Calu3 (cell line): ENCODE measurements around the gene NEMF. TPM values are rescaled to one million over a fixed set of nuclear protein-coding genes. Genes with fewer than 3 reads are reported as not detected.
"Not testable (repeated sequence)": the region's sequence is repeated elsewhere in the genome, so short reads cannot be mapped to it uniquely, and the experiment has no call there.

ENCODE experiments used
- BruUV-seq: library from RNA; stranded (reverse); fragments of 400-500 nt; replicated peaks from 2 replicates; lab custom pipeline; 2021; lab: Mats Ljungman, UMichigan
- CTCF ChIA-PET: fragments of 300-600 bp; sonication (Branson Sonifier 250); formaldehyde crosslinking; loops from one replicate; lab custom pipeline; 2022; ENCODE audit warnings: antibody characterized with exemption; lab: Charles Lee
- DNase-seq: peaks from one replicate; pipeline ENCODE4 v3.0.0; 2022
- H3K27ac Mint-ChIP-seq: one replicate; pipeline ENCODE4 v1.8.0; 2022; ENCODE audit warnings: mixed read lengths; ENCODE audit not compliant: unreplicated experiment
- H3K27me3 Mint-ChIP-seq: one replicate; pipeline ENCODE4 v1.8.0; 2022; ENCODE audit warnings: mixed read lengths; ENCODE audit not compliant: unreplicated experiment
- H3K36me3 Mint-ChIP-seq: one replicate; pipeline ENCODE4 v1.8.0; 2022; ENCODE audit warnings: mild to moderate bottlenecking, moderate library complexity, mixed read lengths; ENCODE audit not compliant: insufficient read depth, unreplicated experiment
- H3K4me1 Mint-ChIP-seq: one replicate; pipeline ENCODE4 v1.8.0; 2022; ENCODE audit warnings: mild to moderate bottlenecking, low read depth, mixed read lengths; ENCODE audit not compliant: unreplicated experiment
- H3K4me3 Mint-ChIP-seq: one replicate; pipeline ENCODE4 v1.8.0; 2022; ENCODE audit warnings: mild to moderate bottlenecking, low read depth, moderate library complexity, mixed read lengths; ENCODE audit not compliant: unreplicated experiment
- H3K9me3 Mint-ChIP-seq: one replicate; pipeline ENCODE4 v1.8.0; 2022; ENCODE audit warnings: low read depth, mixed read lengths; ENCODE audit not compliant: unreplicated experiment
- CTCF ChIP-seq: fragments of 200-600 bp; IDR thresholded peaks from one replicate; pipeline ENCODE4 v1.8.0; 2022; ENCODE audit warnings: antibody characterized with exemption; ENCODE audit not compliant: unreplicated experiment
- intact Hi-C: fragments of 100-400 bp; cut with micrococcal nuclease; formaldehyde crosslinking; loops from one replicate; pipeline ENCODE4 v1.10.0; 2022; ENCODE audit not compliant: unreplicated experiment
- total RNA-seq: library from RNA; stranded (reverse); gene quantifications from 2 replicates; pipeline ENCODE4 v1.2.3, GENCODE V29; 2022

The NEMF gene
- total RNA-seq, 1 experiment from 2014 or later = 77.7 TPM

- intact Hi-C loops = no loop called here
- Mint-ChIP-seq H3K36me3 (peaks cover 49% of the 10 kb centered on the region), H3K4me3 (no peak overlapping the region), H3K4me1 (no peaks in the 10 kb centered on the region), H3K27ac (no peak overlapping the region), H3K27me3 (no peaks in the 10 kb centered on the region), H3K9me3 (no peaks in the 10 kb centered on the region)
- no TSS peak for BruUV-seq
- no peak for TF ChIP-seq CTCF
- DNase-seq = no peak
- CTCF ChIA-PET = no interaction called here
Measured at GRCh38 chr14:49783394-49784014, 69.1 kb downstream of the NEMF start.

GRCh38 chr14:49781040-49781439, 71.5 kb downstream of the NEMF start:
- H3K9me3 Mint-ChIP-seq, H3K27ac Mint-ChIP-seq, H3K4me1 Mint-ChIP-seq, H3K27me3 Mint-ChIP-seq, BruUV-seq, DNase-seq, H3K4me3 Mint-ChIP-seq, intact Hi-C loops: not testable (repeated sequence)
- peaks cover 42% of the 10 kb centered on the region for H3K36me3 Mint-ChIP-seq
- CTCF ChIA-PET = interaction anchor here (1.2 kb wide), 1 partner anchor 10 kb away, joined by 4 read pairs; no protein-coding TSS in a partner anchor

GRCh38 chr14:49778421-49778820, 74.2 kb downstream of the NEMF start:
- TF ChIP-seq CTCF = no peak
- Mint-ChIP-seq H3K4me3 (no peak overlapping the region), H3K4me1 (no peaks in the 10 kb centered on the region), H3K27me3 (no peaks in the 10 kb centered on the region), H3K36me3 (peaks cover 45% of the 10 kb centered on the region), H3K9me3 (no peaks in the 10 kb centered on the region), H3K27ac (no peak overlapping the region)
- intact Hi-C loops = no loop called here
- no TSS peak for BruUV-seq
- CTCF ChIA-PET = no interaction called here
- DNase-seq = no peak

GRCh38 chr14:49774106-49774505, 78.5 kb downstream of the NEMF start:
- Mint-ChIP-seq H3K27me3 (no peaks in the 10 kb centered on the region), H3K9me3 (no peaks in the 10 kb centered on the region), H3K4me3 (no peak overlapping the region), H3K27ac (no peak overlapping the region), H3K4me1 (peaks cover 20% of the 10 kb centered on the region), H3K36me3 (peaks cover 46% of the 10 kb centered on the region)
- no peak for TF ChIP-seq CTCF
- CTCF ChIA-PET = no interaction called here
- intact Hi-C loops = no loop called here
- DNase-seq = no peak
- BruUV-seq = no TSS peak

GRCh38 chr14:49771691-49772090, 80.9 kb downstream of the NEMF start:
- H3K27ac Mint-ChIP-seq, intact Hi-C loops, BruUV-seq, H3K4me3 Mint-ChIP-seq, DNase-seq, H3K27me3 Mint-ChIP-seq, H3K9me3 Mint-ChIP-seq: not testable (repeated sequence)
- H3K4me1 Mint-ChIP-seq = peaks cover 26% of the 10 kb centered on the region
- CTCF ChIA-PET = interaction anchor here (0.7 to 1.2 kb wide), 2 partner anchors 9 to 341 kb away, joined by 3 to 4 read pairs; no protein-coding TSS in a partner anchor
- H3K36me3 Mint-ChIP-seq = peaks cover 52% of the 10 kb centered on the region
